Renal cortex interstitium (tissue), 15 donors: ENCODE results near the gene OR7A17. TPM values are rescaled to one million over a fixed set of nuclear protein-coding genes. Genes with fewer than 3 reads are reported as not detected.
A peak's percentile ranks its signal among the peaks of the same experiment; 100 is the strongest.

Experiments
- DNase-seq, 11 donors: peaks; one replicate each; pipeline ENCODE4 v3.0.0-alpha.2; 2013; ENCODE audit warnings: low read depth in 9 of 11, low spot score in 4 of 11; ENCODE audit errors: extremely low read depth in 1 of 11
- long read RNA-seq, 16 experiments: transcript quantifications; one replicate each; lab custom pipeline, GENCODE V29; 2026
- polyA plus RNA-seq, 3 donors: library from polyadenylated mRNA; unstranded; fragments of 120-200 nt; gene quantifications; one replicate each; pipeline ENCODE4 v1.2.1, GENCODE V29; 2013; ENCODE audit not compliant: insufficient read length in 3 of 3

The OR7A17 gene
- under 1 TPM in 1 of 3 donors, not detected in 2; 0.06 TPM for polyA plus RNA-seq
- long read RNA-seq, donor 1 = 0 reads
- long read RNA-seq, donor 2 = 0 reads
- long read RNA-seq, donor 3 = 0 reads
- long read RNA-seq, donor 4 = 0 reads
- long read RNA-seq, donor 5 = 0 reads
- long read RNA-seq, donor 6 = 0 reads
- long read RNA-seq, donor 7 = 0 reads
- long read RNA-seq, donor 8 = 0 reads
- long read RNA-seq, donor 9 = 0 reads
- long read RNA-seq, donor 10 = 0 reads
- long read RNA-seq, donor 11 = 0 reads
- long read RNA-seq, donor 12 = 0 reads
- long read RNA-seq, donor 13 = 0 reads
- long read RNA-seq, donor 14 = 0 reads
- long read RNA-seq, donor 15 = 0 reads
- long read RNA-seq, donor 16 = 0 reads

DNA sequence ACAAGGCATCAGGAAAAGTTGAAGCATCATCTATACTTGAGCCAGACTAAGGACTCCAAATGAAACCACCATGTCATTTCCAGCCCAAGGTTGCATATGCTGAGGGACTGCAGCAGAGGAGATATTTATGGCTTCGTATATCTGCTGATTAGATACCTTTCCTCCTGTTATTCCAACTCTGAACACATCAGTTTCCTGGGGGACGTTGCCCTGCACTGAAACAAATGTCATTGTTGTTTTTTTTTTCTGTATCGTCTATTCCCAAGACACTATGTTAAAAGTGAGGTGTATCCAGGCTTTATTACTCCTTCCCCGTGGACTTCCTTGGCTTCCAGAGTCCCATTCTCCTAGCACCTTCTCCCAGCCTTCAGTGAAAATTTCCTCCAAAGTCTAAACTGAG, at the start of gene OR7A17:
Gene OR7A17 (minus strand): TSS at position 101 of the 400 bp plus-strand sequence. CDS start 4,777 bp downstream, outside the sequence.
- no peak for DNase-seq

DNA sequence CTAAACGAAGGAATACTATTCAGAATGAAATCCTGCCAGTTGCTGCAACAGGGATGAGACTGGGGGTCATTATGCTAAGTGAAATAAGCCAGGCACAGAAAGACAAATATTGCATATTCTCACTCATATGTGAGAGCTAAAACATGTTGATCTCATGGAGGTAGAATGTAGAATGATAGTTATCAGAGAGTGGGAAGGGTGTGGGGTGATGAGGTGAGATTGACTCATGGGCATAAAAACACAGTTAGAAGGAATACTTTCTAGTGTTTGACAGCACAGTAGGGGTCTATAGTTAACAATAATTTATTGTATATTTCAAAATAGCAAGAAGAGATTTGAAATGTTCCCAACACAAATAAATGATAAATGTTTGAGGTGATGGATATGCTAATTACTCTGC, 47.6 kb upstream of the OR7A17 start:
- no peak for DNase-seq

DNA sequence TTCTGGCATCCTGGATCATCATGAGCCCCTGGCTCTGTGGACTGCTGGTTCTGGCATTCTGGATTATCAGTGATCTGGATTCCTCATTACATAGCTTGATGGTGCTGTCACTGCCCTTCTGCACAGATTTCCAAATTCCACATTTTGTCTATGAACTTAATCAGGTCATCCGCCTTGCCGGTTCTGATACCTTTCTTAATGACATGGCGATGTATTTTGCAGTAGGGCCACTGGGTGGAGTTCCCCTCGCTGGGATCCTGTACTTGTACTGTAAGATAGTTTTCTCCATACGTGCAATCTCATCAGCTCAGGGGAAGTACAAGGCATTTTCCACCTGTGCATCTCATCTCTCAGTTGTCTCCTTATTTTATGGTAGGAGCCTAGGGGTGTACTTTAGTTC, 30.9 kb upstream of the OR7A17 start:
- DNase-seq = no peak

DNA sequence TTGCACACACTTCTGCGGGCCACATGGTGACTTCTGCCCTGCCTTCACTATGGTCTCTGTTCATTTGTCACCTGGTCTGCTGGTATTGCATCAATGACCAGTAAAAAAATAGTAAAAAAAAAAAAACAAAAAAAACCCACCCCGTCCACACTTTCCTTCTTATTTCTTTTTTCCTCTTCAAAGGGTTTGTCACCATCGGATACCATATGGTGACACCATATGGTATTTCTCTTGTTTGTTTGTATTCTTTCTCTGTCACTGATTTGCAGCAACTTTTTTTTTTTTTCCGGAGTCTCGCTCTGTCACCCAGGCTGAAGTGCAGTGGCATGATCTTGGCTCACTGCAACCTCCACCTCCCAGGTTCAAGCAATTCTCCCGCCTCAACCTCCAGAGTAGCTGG, 29.2 kb upstream of the OR7A17 start:
- no peak for DNase-seq

DNA sequence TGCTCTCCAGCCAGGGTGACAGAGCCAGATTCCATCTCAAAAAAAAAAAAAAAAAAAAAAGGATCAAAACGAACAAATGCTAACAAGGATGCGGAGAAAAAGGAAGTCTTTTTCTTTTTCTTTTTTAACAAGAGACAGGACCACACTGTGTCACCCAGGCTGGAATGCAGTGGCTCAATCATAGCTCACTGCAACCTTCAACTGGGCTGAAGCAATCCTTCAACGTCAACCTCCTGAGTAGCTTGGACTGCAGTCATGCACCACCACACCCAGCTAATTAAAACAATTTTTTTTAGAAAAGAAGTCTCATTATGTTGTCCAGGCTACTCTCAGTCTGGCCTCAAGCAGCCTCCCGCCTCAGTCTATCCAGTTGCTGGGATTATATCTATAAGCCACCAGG, 20.8 kb upstream of the OR7A17 start:
- no peak for DNase-seq

DNA sequence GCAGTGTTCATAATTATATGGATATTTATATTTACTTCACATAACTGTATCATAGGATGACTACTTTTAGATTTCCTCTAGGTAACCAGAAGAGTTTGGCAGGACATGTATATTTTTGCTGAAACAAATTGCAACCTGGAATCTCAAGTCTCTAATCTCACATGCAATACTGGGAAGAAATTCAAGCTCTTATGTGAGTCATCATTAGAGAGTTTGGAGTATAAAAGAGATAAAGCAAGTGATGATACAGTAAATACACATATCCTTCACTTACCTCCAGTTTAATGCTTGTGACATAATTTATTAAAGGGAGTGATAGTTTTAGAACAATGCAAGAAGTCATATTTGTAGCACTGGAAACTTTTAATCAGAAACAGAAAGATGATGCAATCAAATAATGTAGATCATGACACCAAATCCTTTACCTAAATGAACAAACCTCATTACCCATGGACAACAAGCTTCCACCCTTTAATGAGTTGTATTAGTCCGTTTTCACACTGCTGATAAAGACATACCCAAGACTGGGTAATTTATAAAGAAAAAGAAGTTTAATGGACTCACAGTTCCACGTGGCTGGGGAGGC, 15.8 kb upstream of the OR7A17 start:
- DNase-seq = no peak

DNA sequence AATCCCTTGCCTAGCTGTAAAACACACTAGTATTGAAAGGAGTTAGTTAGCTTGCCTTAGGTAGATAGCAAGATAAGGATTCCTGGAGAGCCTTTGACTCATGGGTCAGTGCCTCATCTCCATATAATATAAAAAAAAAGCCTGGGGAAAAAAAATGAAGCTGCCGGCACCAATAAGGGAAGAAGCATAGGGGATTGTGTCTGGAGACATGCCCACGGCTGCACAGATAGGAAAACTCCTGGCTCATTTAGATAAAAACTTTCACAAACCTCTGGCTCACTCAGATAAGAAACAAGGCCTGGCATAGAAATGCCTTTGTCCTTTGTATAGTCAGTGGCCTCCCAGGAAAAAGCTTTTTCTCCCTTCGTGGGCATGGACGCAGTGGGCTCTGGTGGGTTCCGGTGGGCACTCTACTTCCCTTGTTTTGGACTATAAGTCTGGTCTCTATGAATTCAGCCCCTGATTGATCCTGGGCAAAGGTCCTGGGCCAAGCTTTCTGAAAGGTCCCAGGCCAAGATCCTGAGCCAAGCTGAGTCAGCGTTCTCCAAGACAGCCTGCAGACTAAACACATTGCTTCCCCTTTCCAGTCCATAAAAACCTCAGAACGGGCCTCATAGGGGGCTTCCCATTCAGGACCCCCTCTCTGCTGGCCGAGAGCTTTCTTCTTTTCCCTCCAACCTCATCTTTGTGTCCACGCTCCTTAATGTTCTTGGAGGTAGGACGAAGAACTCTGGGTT, 4.9 kb upstream of the OR7A17 start:
- DNase-seq = no peak

DNA sequence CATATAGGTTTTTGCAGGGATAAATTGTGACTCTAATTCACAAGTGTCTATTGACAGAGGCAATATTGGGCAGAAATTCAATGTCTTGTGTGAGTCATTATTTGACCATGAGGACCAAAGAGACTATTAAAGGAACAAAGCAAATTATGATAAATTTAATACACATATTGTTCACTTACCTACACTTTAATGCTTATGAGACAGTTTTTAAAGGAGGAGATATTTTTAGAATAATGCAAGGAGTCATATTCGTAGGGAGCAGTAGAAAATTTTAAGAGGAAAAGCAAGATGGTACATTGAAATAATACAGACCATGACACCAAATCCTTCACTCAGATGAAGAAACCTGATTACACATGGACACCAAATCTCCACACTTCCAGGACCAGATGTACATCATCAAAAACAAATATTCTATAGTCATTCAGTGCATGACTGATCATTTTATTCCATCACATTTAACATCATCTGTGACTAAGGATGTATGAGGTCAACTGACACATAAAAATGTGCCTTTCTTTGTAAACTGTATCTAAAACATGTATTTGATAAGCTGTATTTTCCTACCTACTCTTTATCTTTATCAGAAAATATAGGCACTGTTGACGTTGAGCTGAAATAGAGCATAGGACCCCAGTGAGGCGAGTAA, 4.2 kb upstream of the OR7A17 start:
- no peak for DNase-seq

DNA sequence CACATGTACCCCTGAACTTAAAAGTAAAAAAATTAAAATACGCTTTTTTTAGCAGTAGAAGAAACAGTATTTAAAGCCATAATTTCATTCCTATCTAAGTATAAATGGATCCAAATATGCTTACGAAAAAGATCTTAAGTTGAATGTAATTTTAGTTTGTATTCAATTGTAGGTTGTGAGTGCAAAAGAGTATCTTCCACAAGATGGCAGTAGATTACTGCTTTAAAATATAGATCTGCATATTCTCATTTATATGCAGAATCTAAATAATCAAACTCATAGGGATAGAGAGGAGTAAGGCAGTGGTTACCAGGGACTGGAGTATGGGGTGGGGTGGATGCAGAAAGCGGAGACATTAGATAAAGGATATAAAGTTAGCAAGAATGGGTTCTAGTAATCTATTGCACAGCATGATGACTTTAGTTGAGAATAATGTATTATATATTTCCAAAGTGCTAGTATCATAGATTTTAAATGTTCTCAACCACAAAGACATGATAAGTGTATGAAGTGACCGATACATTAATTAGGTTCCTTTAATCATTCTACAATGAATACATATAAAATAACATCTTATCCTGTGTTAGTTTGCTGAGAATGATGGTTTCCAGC, 14.2 kb downstream of the OR7A17 start:
- peak in 1 of 11 donors; percentile 6 for DNase-seq

DNA sequence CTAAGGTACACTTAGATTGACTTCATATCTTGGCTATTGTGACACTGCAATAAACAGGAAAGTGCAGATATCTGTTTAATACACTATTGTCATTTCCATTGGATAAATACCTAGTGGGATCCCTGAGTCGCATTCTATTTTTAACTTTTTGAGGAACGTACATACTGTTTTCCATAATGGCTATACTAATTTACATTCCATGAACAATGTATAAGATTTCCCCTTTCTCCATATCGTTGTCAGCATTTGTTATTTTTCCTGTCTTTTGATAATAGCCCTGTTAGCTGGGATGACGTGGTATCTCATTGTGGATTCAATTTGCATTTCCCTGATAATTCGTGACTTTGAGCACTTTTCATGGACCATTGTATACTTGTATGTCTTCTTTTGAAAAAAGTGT, 17.4 kb downstream of the OR7A17 start:
- DNase-seq = no peak

DNA sequence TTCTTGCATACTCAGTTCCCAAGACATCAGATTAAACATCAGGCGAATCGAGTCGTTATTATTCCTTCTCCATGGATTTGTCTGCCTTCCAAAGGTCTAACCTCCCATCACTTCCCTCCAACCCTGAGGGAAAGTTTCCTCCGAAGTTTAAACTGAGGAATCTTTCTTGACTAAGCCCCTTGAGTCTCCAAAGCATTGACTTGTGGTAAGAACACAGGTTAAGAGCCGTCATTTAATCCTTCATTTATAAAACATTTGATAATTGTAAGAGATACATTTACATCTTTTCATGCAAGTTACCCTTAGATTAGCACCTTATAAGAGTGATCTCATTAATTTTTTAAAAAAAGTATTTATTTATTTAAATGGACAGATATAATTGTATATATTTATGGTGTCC, 37.1 kb downstream of the OR7A17 start, which contains the start of gene OR7A10:
Gene OR7A10 (minus strand): TSS at position 101 of the 400 bp plus-strand sequence. CDS start 7,045 bp downstream, outside the sequence.
- DNase-seq = no peak

DNA sequence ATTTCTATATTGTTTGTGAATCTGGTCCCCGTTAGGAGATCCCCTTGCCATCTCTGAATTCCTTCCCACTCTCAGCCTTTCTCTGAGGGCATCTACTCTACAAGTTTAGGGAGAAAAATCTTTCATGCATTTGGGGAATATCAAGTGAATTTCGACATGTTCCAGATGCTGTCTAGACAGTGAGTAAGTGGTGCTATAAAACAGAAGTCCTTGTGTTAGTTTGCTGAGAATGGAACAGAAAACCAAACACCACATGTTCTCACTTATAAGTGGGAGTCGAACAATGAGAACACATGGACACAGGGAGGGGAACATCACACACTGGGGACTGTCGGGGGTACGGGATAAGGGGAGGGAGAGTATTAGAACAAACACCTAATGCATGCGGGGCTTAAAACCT, 42.4 kb downstream of the OR7A17 start:
- DNase-seq = peak in 4 of 11 donors; percentile 17 to 38 (median 28)

DNA sequence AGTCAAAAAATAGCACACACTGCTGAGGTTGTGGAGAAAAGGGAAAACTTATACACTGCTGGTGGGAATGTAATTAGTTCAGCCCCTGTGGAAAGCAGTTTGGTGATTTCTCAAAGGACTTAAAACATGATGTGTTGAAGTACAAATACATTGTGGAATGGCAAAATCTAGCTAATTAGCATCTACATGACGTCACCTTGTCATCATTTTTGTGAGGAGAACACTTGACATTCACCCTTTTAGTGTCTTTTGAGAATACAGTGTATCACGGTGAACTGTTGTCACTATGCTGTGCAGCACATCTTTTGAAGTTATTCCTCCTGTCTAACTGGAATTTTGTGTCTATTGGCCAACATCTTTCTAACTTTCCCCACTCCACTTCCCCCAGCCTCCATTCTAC, 42.8 kb downstream of the OR7A17 start:
- DNase-seq = no peak

DNA sequence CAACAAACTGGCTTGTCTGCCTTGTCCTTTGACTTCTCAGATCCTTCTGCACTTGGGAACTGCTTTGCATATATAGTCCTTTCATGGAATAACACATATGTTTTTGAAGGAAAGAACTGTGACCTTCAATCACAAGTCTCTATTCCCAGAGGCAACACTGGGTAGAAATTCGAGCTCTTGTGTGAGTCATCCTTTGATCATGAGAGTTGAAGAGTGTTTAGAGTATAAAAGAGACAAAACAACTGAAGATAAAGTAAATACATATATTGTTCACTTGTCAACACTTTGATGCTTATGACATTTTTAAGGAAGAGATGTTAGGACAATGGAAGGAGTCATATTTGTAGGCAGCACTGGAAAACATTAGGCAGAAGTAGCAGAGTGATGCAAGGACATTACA, 45.7 kb downstream of the OR7A17 start:
- no peak for DNase-seq

DNA sequence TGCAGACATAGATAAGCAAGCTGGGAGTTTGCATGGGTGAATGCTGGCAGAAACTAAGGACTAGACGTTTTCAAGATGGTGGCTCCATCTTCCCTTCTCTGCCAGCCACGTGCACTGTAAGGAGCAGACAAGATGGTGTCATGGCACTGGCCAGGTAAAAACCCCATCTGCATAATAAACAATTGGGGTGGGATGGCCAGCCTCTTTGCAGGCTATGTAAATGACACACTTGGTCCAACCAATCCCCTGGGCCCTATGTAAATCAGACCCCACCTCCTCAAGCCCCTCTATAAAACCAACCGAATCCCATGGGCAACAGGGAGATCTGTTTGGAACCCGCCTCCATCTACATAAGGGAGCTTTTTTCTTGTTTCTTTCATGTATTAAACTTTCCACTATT, 48.5 kb downstream of the OR7A17 start:
- DNase-seq = no peak

DNA sequence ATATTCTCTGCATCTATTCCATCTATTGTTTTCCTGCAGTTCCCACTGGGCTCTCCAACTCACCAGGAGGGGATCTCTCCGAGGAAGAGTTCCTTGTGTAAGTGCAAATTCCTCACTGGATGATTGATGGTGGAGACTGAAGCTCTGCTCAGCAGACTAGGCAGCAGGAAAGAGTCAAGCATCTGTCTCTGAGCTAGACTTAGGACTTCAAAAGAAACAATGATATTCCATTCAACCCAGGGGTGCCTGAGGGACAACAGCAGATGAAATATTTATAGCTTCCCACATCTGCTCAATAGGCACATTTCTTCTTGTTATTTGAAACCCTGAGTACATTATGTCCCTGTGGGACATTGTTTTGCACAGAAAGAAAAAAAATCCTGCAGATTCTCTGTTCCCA, 50.9 kb downstream of the OR7A17 start, which contains the start of the genes OR7A5 and OR7C1:
Gene OR7A5 (minus strand): TSS at position 175 of the 400 bp plus-strand sequence. CDS start 6,944 bp downstream, outside the sequence.
Gene OR7C1 (minus strand): TSS at position 175 of the 400 bp plus-strand sequence. CDS start 35,049 bp downstream, outside the sequence.
- DNase-seq = peak in 7 of 11 donors; percentile 5 to 52 (median 49)

DNA sequence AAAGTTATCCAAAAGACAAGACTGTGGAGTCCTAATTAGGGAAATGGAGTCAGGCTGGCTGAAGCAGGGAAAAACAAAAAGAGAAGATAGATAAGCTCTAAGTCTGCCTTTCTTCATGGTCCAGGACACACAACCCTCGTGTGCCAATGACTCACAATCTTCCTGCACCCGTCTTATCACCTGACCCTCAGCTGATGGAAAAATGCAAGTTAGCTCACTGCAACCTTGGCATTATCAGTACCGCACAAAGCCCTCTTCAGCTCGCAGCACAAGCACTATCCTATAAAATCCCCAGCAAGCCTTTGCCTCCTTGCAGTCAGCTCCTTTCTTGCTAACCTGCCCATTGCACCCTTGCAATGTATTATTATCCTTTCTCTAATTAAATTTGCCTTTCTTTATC, 55.2 kb downstream of the OR7A17 start:
- no peak for DNase-seq
